HepG2 (cell line): ENCODE results near the gene LPAR1. TPM values are rescaled to one million over a fixed set of nuclear protein-coding genes. Genes with fewer than 3 reads are reported as not detected.

Source experiments
- ATAC-seq: fragments of 200-7000 bp; cut with Tn5 transposase; 3 replicates; pipeline ENCODE4 v1.9.1; 2020; ENCODE audit warnings: mild to moderate bottlenecking, moderate library complexity
- BruUV-seq: library from RNA; stranded (reverse); fragments of 400-500 nt; replicated peaks from 2 replicates; lab custom pipeline; 2021; lab: Mats Ljungman, UMichigan
- CTCF ChIA-PET: fragments of 300-600 bp; formaldehyde crosslinking; extraction: SDS; loops from one replicate; lab custom pipeline; 2021; ENCODE audit warnings: low total read pairs, inconsistent platforms, low intra/inter-chr PET ratio; lab: Yijun Ruan, JAX
- POLR2A ChIA-PET: fragments of 350-600 bp; sonication (Branson Sonifier 250); formaldehyde crosslinking; loops from one replicate; lab custom pipeline; 2020; ENCODE audit warnings: antibody characterized with exemption, inconsistent platforms; lab: Yijun Ruan, JAX
- DNase-seq: peaks from one replicate; pipeline ENCODE4 v3.0.0-alpha.2; 2015; ENCODE audit warnings: low spot score
- FAIRE-seq: peaks from 3 replicates; lab custom pipeline; 2011; peaks lifted over from hg19 to GRCh38; lab: Jason Lieb, UNC
- H2AFZ ChIP-seq: one replicate; pipeline ENCODE4 v1.6.1; 2011; ENCODE audit warnings: low read length, inconsistent platforms
- H3K27ac ChIP-seq: fragments of 300-600 bp; 3 replicates; pipeline ENCODE4 v1.8.0; 2011; ENCODE audit warnings: mixed run types, mild to moderate bottlenecking, mixed read lengths, low read length, inconsistent platforms; ENCODE audit not compliant: insufficient read depth; ENCODE audit errors: extremely low read length
- H3K27me3 ChIP-seq, 2 experiments: fragments of 200-600 bp in 1 of 2; 2 replicates in 1 of 2; 3 replicates in 1 of 2; pipeline versions ENCODE4 v1.6.0 to v1.8.0; 2011; ENCODE audit warnings: low read length in 2 of 2, mild to moderate bottlenecking in 2 of 2, moderate library complexity in 2 of 2, inconsistent platforms in 1 of 2; ENCODE audit not compliant: insufficient read depth in 2 of 2, control insufficient read depth in 1 of 2
- H3K36me3 ChIP-seq, 2 experiments: fragments of 200-600 bp in 1 of 2; replicated peaks in 1 of 2; 2 replicates in 1 of 2; 3 replicates in 1 of 2; pipeline versions ENCODE4 v1.5.1 to v1.8.0; 2011; ENCODE audit warnings: low read length in 2 of 2, inconsistent platforms in 1 of 2; ENCODE audit not compliant: insufficient read depth in 2 of 2, control insufficient read depth in 1 of 2
- H3K4me1 ChIP-seq: 2 replicates; pipeline ENCODE4 v1.5.1; 2012; ENCODE audit warnings: low read length, inconsistent platforms; ENCODE audit not compliant: insufficient read depth
- H3K4me2 ChIP-seq: 2 replicates; pipeline ENCODE4 v1.6.0; 2011; ENCODE audit warnings: low read depth, low read length, inconsistent platforms
- H3K4me3 ChIP-seq, 3 experiments: fragments of 200-600 bp in 1 of 3; sonication (generic), shearing (Covaris generic) in 1 of 3; replicated peaks in 1 of 3; 2 replicates each; pipeline ENCODE4 v1.5.1; 2011 to 2016; ENCODE audit warnings: low read length in 3 of 3, inconsistent platforms in 2 of 3, low read depth in 2 of 3, mild to moderate bottlenecking in 2 of 3, control low read depth in 1 of 3, mixed read lengths in 1 of 3; ENCODE audit not compliant: insufficient read depth in 1 of 3
- H3K79me2 ChIP-seq: one replicate; pipeline ENCODE4 v1.6.1; 2011; ENCODE audit warnings: low read length, inconsistent platforms; ENCODE audit not compliant: insufficient read depth
- H3K9ac ChIP-seq: 2 replicates; pipeline ENCODE4 v1.6.0; 2011; ENCODE audit warnings: mild to moderate bottlenecking, low read depth, low read length, inconsistent platforms; ENCODE audit not compliant: insufficient read depth
- H3K9me3 ChIP-seq: 2 replicates; pipeline ENCODE4 v1.5.1; 2012; ENCODE audit warnings: mild to moderate bottlenecking, low read length
- H4K20me1 ChIP-seq: 2 replicates; pipeline ENCODE4 v1.6.0; 2011; ENCODE audit warnings: inconsistent platforms, mild to moderate bottlenecking, low read length, moderate library complexity; ENCODE audit not compliant: insufficient read depth
- ATF7-NPFF ChIP-seq: sonication (generic); formaldehyde crosslinking; IDR thresholded peaks from 2 replicates; pipeline ENCODE4 v1.8.1; 2023; ENCODE audit warnings: mild to moderate bottlenecking, low read depth, missing genetic modification reagents, moderate library complexity
- BHLHE40 ChIP-seq: IDR thresholded peaks from 2 replicates; pipeline ENCODE4 v1.6.1; 2011; ENCODE audit warnings: low read length, improper control_type of control experiment
- CEBPG ChIP-seq: IDR thresholded peaks from 2 replicates; pipeline ENCODE4 v1.6.1; 2016
- CENPBD1 ChIP-seq: sonication (generic); formaldehyde crosslinking; IDR thresholded peaks from 2 replicates; pipeline ENCODE4 v1.8.0; 2022; ENCODE audit warnings: missing genetic modification reagents, low read depth, mild to moderate bottlenecking, borderline replicate concordance
- GMEB2 ChIP-seq: IDR thresholded peaks from 2 replicates; pipeline ENCODE4 v1.6.1; 2016; ENCODE audit warnings: missing biosample characterization, missing genetic modification reagents, low read depth
- NCOA5 ChIP-seq: sonication (generic); formaldehyde crosslinking; IDR thresholded peaks from 2 replicates; pipeline ENCODE4 v1.4.0; 2020; ENCODE audit warnings: missing genetic modification reagents
- NR2F1 ChIP-seq, 2 experiments: fragments of 450-650 bp in 1 of 2; formaldehyde crosslinking in 1 of 2; IDR thresholded peaks; 2 replicates each; pipeline versions ENCODE4 v1.5.0 to v1.6.1; 2016 to 2020; ENCODE audit warnings: mild to moderate bottlenecking in 1 of 2, missing compliant biosample characterization in 1 of 2, missing genetic modification reagents in 1 of 2, moderate library complexity in 1 of 2
- SAP130 ChIP-seq: IDR thresholded peaks from 2 replicates; pipeline ENCODE4 v1.6.1; 2016; ENCODE audit warnings: low read depth
- TFE3 ChIP-seq: IDR thresholded peaks from 2 replicates; pipeline ENCODE4 v1.6.1; 2016
- TMF1 ChIP-seq: sonication (generic); formaldehyde crosslinking; IDR thresholded peaks from 2 replicates; pipeline ENCODE4 v1.8.1; 2022; ENCODE audit warnings: low read depth, missing genetic modification reagents
- YEATS4 ChIP-seq: sonication (generic); formaldehyde crosslinking; IDR thresholded peaks from 2 replicates; pipeline ENCODE4 v1.4.0; 2020; ENCODE audit warnings: missing genetic modification reagents, borderline replicate concordance
- ZBTB8A ChIP-seq: sonication (generic); formaldehyde crosslinking; IDR thresholded peaks from 2 replicates; pipeline ENCODE4 v1.4.0; 2020; ENCODE audit warnings: mild to moderate bottlenecking, low read depth, missing genetic modification reagents, borderline replicate concordance
- ZFYVE20 ChIP-seq: sonication (generic); formaldehyde crosslinking; IDR thresholded peaks from 2 replicates; pipeline ENCODE4 v1.8.0; 2023; ENCODE audit warnings: low read depth, mild to moderate bottlenecking, moderate library complexity, missing genetic modification reagents, borderline replicate concordance
- ZNF124 ChIP-seq: sonication (generic); formaldehyde crosslinking; IDR thresholded peaks from 2 replicates; pipeline ENCODE4 v1.4.0; 2020; ENCODE audit warnings: missing genetic modification reagents
- ZNF17 ChIP-seq: sonication (generic); formaldehyde crosslinking; IDR thresholded peaks from 2 replicates; pipeline ENCODE4 v1.5.0; 2020; ENCODE audit warnings: mild to moderate bottlenecking, missing genetic modification reagents
- ZNF713 ChIP-seq: sonication (generic); formaldehyde crosslinking; IDR thresholded peaks from 2 replicates; pipeline ENCODE4 v1.4.0; 2020; ENCODE audit warnings: mild to moderate bottlenecking, missing genetic modification reagents
- ZNF747 ChIP-seq: sonication (generic); formaldehyde crosslinking; IDR thresholded peaks from 2 replicates; pipeline ENCODE4 v1.8.1; 2023; ENCODE audit warnings: missing genetic modification reagents, mild to moderate bottlenecking, borderline replicate concordance
- ZNF788 ChIP-seq: sonication (generic); formaldehyde crosslinking; IDR thresholded peaks from 2 replicates; pipeline ENCODE4 v1.5.0; 2020; ENCODE audit warnings: mild to moderate bottlenecking, missing genetic modification reagents, borderline replicate concordance
- ZNF839 ChIP-seq: sonication (generic); formaldehyde crosslinking; IDR thresholded peaks from 2 replicates; pipeline ENCODE4 v1.4.0; 2020; ENCODE audit warnings: missing genetic modification reagents, mild to moderate bottlenecking, borderline replicate concordance
- WGBS: methylation state at CpG from one replicate; pipeline ENCODE4 v1.1.6; 2017; ENCODE audit warnings: low lambda C conversion rate; 5-methylcytosine and 5-hydroxymethylcytosine counted together
- in situ Hi-C: cut with HindIII; loops from 2 replicates; pipeline ENCODE4 v1.10.0; 2017; ENCODE audit warnings: low pct_unique_long_range_greater_than_20kb; ENCODE audit not compliant: extremely low pct_ligation_motif_present
- intact Hi-C: fragments of 100-400 bp; cut with micrococcal nuclease; formaldehyde crosslinking; loops from one replicate; pipeline ENCODE4 v1.10.0; 2022; ENCODE audit not compliant: unreplicated experiment
- polyA plus RNA-seq, 8 experiments: library from polyadenylated mRNA; depleted of rRNA in 3 of 8; stranded (reverse) in 7 of 8; unstranded in 1 of 8; fragments of >200 nt; fragmentation: Illumina TruSeq in 4 of 8; extraction: Trizol in 4 of 8; gene quantifications; 2 replicates each; pipeline versions ENCODE4 v1.2.1 to v1.2.3, GENCODE V29; 2011 to 2016; ENCODE audit warnings: low read depth in 4 of 8, missing spikeins in 1 of 8, mixed read lengths in 1 of 8; ENCODE audit not compliant: insufficient read depth in 1 of 8
- total RNA-seq, 5 experiments: library from RNA; depleted of rRNA; stranded (reverse); fragments of >200 nt; fragmentation: Illumina TruSeq; extraction: Trizol; gene quantifications; 2 replicates each; pipeline ENCODE4 v1.2.3, GENCODE V29; 2016; ENCODE audit warnings: low read depth in 1 of 5

Gene LPAR1
- total and polyA plus RNA-seq, 2 of the 13 experiments (the other 11 are each of a cell fraction or from before 2014, with no cell fraction given): not detected

GRCh38 chr9:111041902-111042301, 3.6 kb upstream of the LPAR1 start:
- DNase-seq (no peak), ATAC-seq (no peak), FAIRE-seq (no peak)
- POLR2A ChIA-PET: no interaction called here
- CTCF ChIA-PET: no interaction called here
- no peak overlapping the region for H3K4me3 ChIP-seq
- no peaks in the 10 kb centered on the region for H3K36me3 ChIP-seq
- no peaks in the 10 kb centered on the region for H4K20me1 ChIP-seq
- H3K4me2 ChIP-seq: no peak overlapping the region
- no peak overlapping the region for H2AFZ ChIP-seq
- no peaks in the 10 kb centered on the region for H3K9me3 ChIP-seq
- in situ Hi-C loops: no loop called here
- H3K27me3 ChIP-seq: peaks cover 1 to 26% of the 10 kb centered on the region in 2 experiments
- intact Hi-C loops: no loop called here
- no peak overlapping the region for H3K27ac ChIP-seq
- 13% methylated on average over 5 of the region's 5 CpGs for WGBS
- TF ChIP-seq BHLHE40: no peak
- no peak for TF ChIP-seq ZNF747
- TF ChIP-seq ZNF124 (CRISPR knock-in tag): no peak
- TF ChIP-seq ZNF713 (CRISPR knock-in tag): no peak
- TF ChIP-seq NCOA5 (CRISPR knock-in tag): no peak
- no peak for TF ChIP-seq ZFYVE20
- TF ChIP-seq TFE3 (CRISPR knock-in tag): no peak
- no peak for TF ChIP-seq ZNF788 (CRISPR knock-in tag)
- TF ChIP-seq ATF7-NPFF: no peak
- TF ChIP-seq SAP130 (CRISPR knock-in tag): no peak
- no peak for TF ChIP-seq NR2F1 (CRISPR knock-in tag; IDR thresholded peaks at IDR 0.05)
- TF ChIP-seq GMEB2: no peak
- no peak for TF ChIP-seq CENPBD1 (CRISPR knock-in tag)
- TF ChIP-seq YEATS4: no peak
- TF ChIP-seq TMF1: no peak
- TF ChIP-seq ZNF839 (CRISPR knock-in tag): no peak
- no peak for TF ChIP-seq ZNF17 (CRISPR knock-in tag)
- no peak for TF ChIP-seq CEBPG (CRISPR knock-in tag)
- TF ChIP-seq ZBTB8A (CRISPR knock-in tag): no peak
- BruUV-seq: no TSS peak
- H3K9ac ChIP-seq: no peak overlapping the region
- H3K4me1 ChIP-seq: peaks cover 19% of the 10 kb centered on the region
- no peaks in the 10 kb centered on the region for H3K79me2 ChIP-seq
